ENCODE results near the gene CFP.
A peak's percentile ranks its signal among the peaks of the same experiment; 100 is the strongest.

DNA sequence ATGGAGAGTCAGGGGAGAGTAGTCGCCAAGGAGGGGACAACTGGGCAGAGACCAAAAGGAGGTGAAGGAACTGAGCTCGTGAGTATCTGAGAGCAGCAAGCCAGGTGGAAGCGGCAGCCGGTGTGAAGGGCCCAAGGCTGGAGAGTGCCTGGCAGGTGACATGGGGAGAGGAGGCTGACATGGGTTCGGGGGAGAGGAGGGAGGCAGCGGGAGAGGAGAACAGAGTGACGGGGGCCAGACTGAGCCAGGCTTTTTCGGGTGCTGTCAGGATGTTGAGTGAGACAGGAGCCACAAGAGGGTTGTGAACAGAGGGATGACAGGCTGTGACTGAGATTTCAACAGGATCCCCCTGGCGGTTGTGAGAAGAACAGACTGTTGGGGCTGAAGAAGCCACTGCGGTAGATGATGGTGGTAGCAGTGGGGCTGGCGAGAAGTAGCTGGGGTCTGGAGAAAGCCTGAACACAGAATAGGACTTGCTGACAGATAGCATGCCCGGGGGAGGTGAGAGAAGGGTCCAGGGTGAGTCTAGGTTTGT, 14.9 kb upstream of the CFP start:
- TF ChIP-seq, protein P1, sequence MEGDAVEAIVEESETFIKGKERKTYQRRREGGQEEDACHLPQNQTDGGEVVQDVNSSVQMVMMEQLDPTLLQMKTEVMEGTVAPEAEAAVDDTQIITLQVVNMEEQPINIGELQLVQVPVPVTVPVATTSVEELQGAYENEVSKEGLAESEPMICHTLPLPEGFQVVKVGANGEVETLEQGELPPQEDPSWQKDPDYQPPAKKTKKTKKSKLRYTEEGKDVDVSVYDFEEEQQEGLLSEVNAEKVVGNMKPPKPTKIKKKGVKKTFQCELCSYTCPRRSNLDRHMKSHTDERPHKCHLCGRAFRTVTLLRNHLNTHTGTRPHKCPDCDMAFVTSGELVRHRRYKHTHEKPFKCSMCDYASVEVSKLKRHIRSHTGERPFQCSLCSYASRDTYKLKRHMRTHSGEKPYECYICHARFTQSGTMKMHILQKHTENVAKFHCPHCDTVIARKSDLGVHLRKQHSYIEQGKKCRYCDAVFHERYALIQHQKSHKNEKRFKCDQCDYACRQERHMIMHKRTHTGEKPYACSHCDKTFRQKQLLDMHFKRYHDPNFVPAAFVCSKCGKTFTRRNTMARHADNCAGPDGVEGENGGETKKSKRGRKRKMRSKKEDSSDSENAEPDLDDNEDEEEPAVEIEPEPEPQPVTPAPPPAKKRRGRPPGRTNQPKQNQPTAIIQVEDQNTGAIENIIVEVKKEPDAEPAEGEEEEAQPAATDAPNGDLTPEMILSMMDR (IDR thresholded peaks at IDR 0.05): peak; percentile 29; the same call in 2 of the 3 replicates
- TF ChIP-seq, protein P2, sequence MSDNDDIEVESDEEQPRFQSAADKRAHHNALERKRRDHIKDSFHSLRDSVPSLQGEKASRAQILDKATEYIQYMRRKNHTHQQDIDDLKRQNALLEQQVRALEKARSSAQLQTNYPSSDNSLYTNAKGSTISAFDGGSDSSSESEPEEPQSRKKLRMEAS (IDR thresholded peaks at IDR 0.05): no peak
- TF ChIP-seq HOXA7 (CRISPR knock-in tag; IDR thresholded peaks at IDR 0.05) (no peak), POLR2A (IDR thresholded peaks at IDR 0.05; ENCODE audit: low read length) (no peak), HDAC2 (IDR thresholded peaks at IDR 0.05) (no peak), RAD21 (conservative IDR thresholded peaks at IDR 0.05 in 1 of 2, IDR thresholded peaks at IDR 0.05 in 1 of 2) (peak; percentile 20 to 37; a peak in 1 of 5 replicates), JUN (IDR thresholded peaks at IDR 0.05) (no peak), MYC (IDR thresholded peaks at IDR 0.05; ENCODE audit: borderline replicate concordance, low read length) (no peak), NPAS2 (CRISPR knock-in tag; IDR thresholded peaks at IDR 0.05; ENCODE audit: borderline replicate concordance) (no peak)
- TF ChIP-seq, protein P3, sequence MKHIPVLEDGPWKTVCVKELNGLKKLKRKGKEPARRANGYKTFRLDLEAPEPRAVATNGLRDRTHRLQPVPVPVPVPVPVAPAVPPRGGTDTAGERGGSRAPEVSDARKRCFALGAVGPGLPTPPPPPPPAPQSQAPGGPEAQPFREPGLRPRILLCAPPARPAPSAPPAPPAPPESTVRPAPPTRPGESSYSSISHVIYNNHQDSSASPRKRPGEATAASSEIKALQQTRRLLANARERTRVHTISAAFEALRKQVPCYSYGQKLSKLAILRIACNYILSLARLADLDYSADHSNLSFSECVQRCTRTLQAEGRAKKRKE (CRISPR knock-in tag; IDR thresholded peaks at IDR 0.05; ENCODE audit: low read depth): no peak
- TF ChIP-seq, protein P4, sequence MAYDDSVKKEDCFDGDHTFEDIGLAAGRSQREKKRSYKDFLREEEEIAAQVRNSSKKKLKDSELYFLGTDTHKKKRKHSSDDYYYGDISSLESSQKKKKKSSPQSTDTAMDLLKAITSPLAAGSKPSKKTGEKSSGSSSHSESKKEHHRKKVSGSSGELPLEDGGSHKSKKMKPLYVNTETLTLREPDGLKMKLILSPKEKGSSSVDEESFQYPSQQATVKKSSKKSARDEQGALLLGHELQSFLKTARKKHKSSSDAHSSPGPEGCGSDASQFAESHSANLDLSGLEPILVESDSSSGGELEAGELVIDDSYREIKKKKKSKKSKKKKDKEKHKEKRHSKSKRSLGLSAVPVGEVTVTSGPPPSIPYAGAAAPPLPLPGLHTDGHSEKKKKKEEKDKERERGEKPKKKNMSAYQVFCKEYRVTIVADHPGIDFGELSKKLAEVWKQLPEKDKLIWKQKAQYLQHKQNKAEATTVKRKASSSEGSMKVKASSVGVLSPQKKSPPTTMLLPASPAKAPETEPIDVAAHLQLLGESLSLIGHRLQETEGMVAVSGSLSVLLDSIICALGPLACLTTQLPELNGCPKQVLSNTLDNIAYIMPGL (CRISPR knock-in tag; IDR thresholded peaks at IDR 0.05; ENCODE audit: borderline replicate concordance): no peak

Data from A549 (cell line).